WTC11 (cell line): Measurements from ENCODE around the gene ADAMTS5. TPM values are rescaled to one million over a fixed set of nuclear protein-coding genes. Genes with fewer than 3 reads are reported as not detected.

Source experiments
- ATAC-seq: fragments of 200-7000 bp; cut with Tn5 transposase; 2 replicates; pipeline ENCODE4 v1.10.0; 2021; ENCODE audit warnings: mild to moderate bottlenecking, moderate library complexity
- CTCF ChIA-PET: fragments of 300-600 bp; sonication (Branson Sonifier 250); formaldehyde crosslinking; loops from one replicate; lab custom pipeline; 2021; ENCODE audit warnings: antibody characterized with exemption; lab: Charles Lee
- POLR2A ChIA-PET: fragments of 350-600 bp; sonication (Branson Sonifier 250); formaldehyde crosslinking; loops from one replicate; lab custom pipeline; 2021; ENCODE audit warnings: antibody characterized with exemption; lab: Charles Lee
- DNase-seq: peaks from one replicate; pipeline ENCODE4 v3.0.0; 2021; ENCODE audit warnings: low spot score
- H3K27ac Mint-ChIP-seq: 2 replicates; pipeline ENCODE4 v1.8.0; 2021; ENCODE audit warnings: mixed read lengths
- H3K27me3 Mint-ChIP-seq: 2 replicates; pipeline ENCODE4 v1.8.0; 2021; ENCODE audit warnings: low read depth, mild to moderate bottlenecking, moderate library complexity, mixed read lengths
- H3K36me3 Mint-ChIP-seq: 2 replicates; pipeline ENCODE4 v1.8.0; 2021; ENCODE audit warnings: mixed read lengths
- H3K4me1 Mint-ChIP-seq: 2 replicates; pipeline ENCODE4 v1.8.0; 2022; ENCODE audit warnings: mixed read lengths
- H3K4me3 Mint-ChIP-seq: 2 replicates; pipeline ENCODE4 v1.8.0; 2021; ENCODE audit warnings: mild to moderate bottlenecking, moderate library complexity, mixed read lengths
- H3K9me3 Mint-ChIP-seq: 2 replicates; pipeline ENCODE4 v1.8.0; 2021; ENCODE audit warnings: mixed read lengths
- CBFB ChIP-seq: sonication (generic); formaldehyde crosslinking; IDR thresholded peaks from 2 replicates; pipeline ENCODE4 v1.8.1; 2022; ENCODE audit warnings: mild to moderate bottlenecking, low read depth, missing genetic modification reagents
- ELF4 ChIP-seq: sonication (generic); formaldehyde crosslinking; IDR thresholded peaks from 2 replicates; pipeline ENCODE4 v1.8.1; 2022; ENCODE audit warnings: low read depth, mild to moderate bottlenecking, moderate library complexity, missing genetic modification reagents
- GABPB1 ChIP-seq: sonication (generic); formaldehyde crosslinking; IDR thresholded peaks from 2 replicates; pipeline ENCODE4 v1.8.1; 2023; ENCODE audit warnings: mild to moderate bottlenecking, missing genetic modification reagents
- GTF2I ChIP-seq: fragments of 250-450 bp; sonication (Bioruptor Pico); conservative IDR thresholded peaks from 2 replicates; pipeline ENCODE4 v1.4.0; 2021; ENCODE audit warnings: mild to moderate bottlenecking
- NFYB ChIP-seq: sonication (generic); formaldehyde crosslinking; conservative IDR thresholded peaks from 2 replicates; pipeline ENCODE4 v1.8.0; 2022; ENCODE audit warnings: low read depth, missing genetic modification reagents
- OVOL2 ChIP-seq: fragments of 250-450 bp; sonication (Bioruptor Pico); IDR thresholded peaks from 2 replicates; pipeline ENCODE4 v1.9.0; 2021; ENCODE audit warnings: mild to moderate bottlenecking, borderline replicate concordance
- RORB ChIP-seq: fragments of 250-450 bp; sonication (Bioruptor Pico); IDR thresholded peaks from 2 replicates; pipeline ENCODE4 v1.9.0; 2021; ENCODE audit warnings: mild to moderate bottlenecking
- SMAD3 ChIP-seq: sonication (generic); formaldehyde crosslinking; IDR thresholded peaks from 2 replicates; pipeline ENCODE4 v1.8.0; 2022; ENCODE audit warnings: missing genetic modification reagents, mild to moderate bottlenecking, borderline replicate concordance
- SP1 ChIP-seq: sonication (generic); formaldehyde crosslinking; conservative IDR thresholded peaks from 2 replicates; pipeline ENCODE4 v1.8.1; 2022; ENCODE audit warnings: missing genetic modification reagents
- TCF7 ChIP-seq: sonication (generic); formaldehyde crosslinking; IDR thresholded peaks from 2 replicates; pipeline ENCODE4 v1.8.0; 2022; ENCODE audit warnings: mild to moderate bottlenecking, low read depth, missing genetic modification reagents, moderate library complexity
- TEAD4 ChIP-seq: sonication (generic); formaldehyde crosslinking; IDR thresholded peaks from 2 replicates; pipeline ENCODE4 v1.8.0; 2022; ENCODE audit warnings: mild to moderate bottlenecking, missing genetic modification reagents
- ZBTB21 ChIP-seq: sonication (generic); formaldehyde crosslinking; IDR thresholded peaks from 2 replicates; pipeline ENCODE4 v1.8.1; 2023; ENCODE audit warnings: mild to moderate bottlenecking, missing genetic modification reagents, borderline replicate concordance
- ZNF121 ChIP-seq: sonication (generic); formaldehyde crosslinking; IDR thresholded peaks from 2 replicates; pipeline ENCODE4 v1.8.0; 2023; ENCODE audit warnings: missing genetic modification reagents
- ZNF138 ChIP-seq: sonication (generic); formaldehyde crosslinking; conservative IDR thresholded peaks from 2 replicates; pipeline ENCODE4 v1.8.1; 2022; ENCODE audit warnings: mild to moderate bottlenecking, moderate library complexity, missing genetic modification reagents
- ZNF263 ChIP-seq: sonication (generic); formaldehyde crosslinking; IDR thresholded peaks from 2 replicates; pipeline ENCODE4 v1.8.1; 2022; ENCODE audit warnings: low read depth, mild to moderate bottlenecking, moderate library complexity, missing genetic modification reagents
- total RNA-seq: library from RNA; stranded (reverse); gene quantifications from 3 replicates; pipeline ENCODE4 v1.2.3, GENCODE V29; 2021
- TF ChIP-seq, protein P1 (sequence below): fragments of 250-450 bp; sonication (Bioruptor Pico); IDR thresholded peaks from 2 replicates; pipeline ENCODE4 v1.9.0; 2021; ENCODE audit warnings: mild to moderate bottlenecking
- TF ChIP-seq, protein P2 (sequence below): sonication (generic); formaldehyde crosslinking; conservative IDR thresholded peaks from 2 replicates; pipeline ENCODE4 v1.8.1; 2023; ENCODE audit warnings: mild to moderate bottlenecking, low read depth, missing genetic modification reagents, moderate library complexity
- TF ChIP-seq, protein P3 (sequence below): sonication (generic); formaldehyde crosslinking; IDR thresholded peaks from 2 replicates; pipeline ENCODE4 v1.8.1; 2023; ENCODE audit warnings: mild to moderate bottlenecking, missing genetic modification reagents
- TF ChIP-seq, protein P4 (sequence below): sonication (generic); formaldehyde crosslinking; IDR thresholded peaks from 2 replicates; pipeline ENCODE4 v1.8.0; 2022; ENCODE audit warnings: mild to moderate bottlenecking, missing genetic modification reagents
- TF ChIP-seq, protein P5 (sequence below): sonication (generic); formaldehyde crosslinking; IDR thresholded peaks from 2 replicates; pipeline ENCODE4 v1.8.1; 2022; ENCODE audit warnings: low read depth, mild to moderate bottlenecking, moderate library complexity, missing genetic modification reagents, borderline replicate concordance
- TF ChIP-seq, protein P6 (sequence below): sonication (generic); formaldehyde crosslinking; conservative IDR thresholded peaks from 2 replicates; pipeline ENCODE4 v1.8.1; 2022; ENCODE audit warnings: mild to moderate bottlenecking, missing genetic modification reagents
- TF ChIP-seq, protein P7 (sequence below): sonication (generic); formaldehyde crosslinking; IDR thresholded peaks from 2 replicates; pipeline ENCODE4 v1.8.1; 2022; ENCODE audit warnings: missing genetic modification reagents, borderline replicate concordance
- TF ChIP-seq, protein P8 (sequence below): sonication (generic); formaldehyde crosslinking; IDR thresholded peaks from 2 replicates; pipeline ENCODE4 v1.8.1; 2023; ENCODE audit warnings: mild to moderate bottlenecking, missing genetic modification reagents, moderate library complexity

Gene ADAMTS5
- total RNA-seq, 1 experiment from 2014 or later, result 1.6 TPM

DNA sequence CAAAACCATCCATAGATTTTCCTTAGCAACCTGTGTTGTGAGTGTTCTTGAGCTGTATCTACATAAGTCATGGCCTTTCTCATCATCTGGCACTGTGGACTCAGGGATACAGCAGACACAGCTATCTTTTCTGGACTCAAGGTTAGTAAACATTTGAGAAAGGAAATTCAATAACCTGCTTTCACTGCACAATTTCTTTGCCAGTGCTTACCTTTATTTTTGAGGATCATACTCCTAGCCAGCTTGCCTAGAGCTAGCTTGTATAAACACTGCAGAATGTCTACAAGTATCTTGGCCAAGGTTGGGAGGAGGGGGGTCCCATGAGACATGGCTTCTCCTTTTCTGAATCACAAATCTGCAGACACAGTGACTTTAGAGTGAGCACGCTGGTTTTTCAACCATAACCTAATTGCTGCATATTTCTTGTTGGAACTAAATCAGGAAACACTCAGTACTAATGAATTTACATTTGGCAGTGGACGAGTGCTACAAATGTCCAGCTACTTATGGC is 27.2 kb downstream of the ADAMTS5 start:
- H3K9me3 Mint-ChIP-seq, result no peaks in the 10 kb centered on the region
- peaks cover 8% of the 10 kb centered on the region for H3K27me3 Mint-ChIP-seq
- peaks cover 3% of the 10 kb centered on the region; the same call in 1 of the 2 replicates for H3K36me3 Mint-ChIP-seq
- H3K4me1 Mint-ChIP-seq, result peaks cover 4% of the 10 kb centered on the region; the same call in 1 of the 2 replicates
- CTCF ChIA-PET, result no interaction called here
- POLR2A ChIA-PET, result no interaction called here
- H3K27ac Mint-ChIP-seq, result no peak overlapping the region; the same call in 1 of the 2 replicates
- ATAC-seq (no peak), DNase-seq (no peak)
- no peak for TF ChIP-seq TCF7 (CRISPR knock-in tag)
- no peak for TF ChIP-seq SP1 (CRISPR knock-in tag)
- TF ChIP-seq, protein P1, sequence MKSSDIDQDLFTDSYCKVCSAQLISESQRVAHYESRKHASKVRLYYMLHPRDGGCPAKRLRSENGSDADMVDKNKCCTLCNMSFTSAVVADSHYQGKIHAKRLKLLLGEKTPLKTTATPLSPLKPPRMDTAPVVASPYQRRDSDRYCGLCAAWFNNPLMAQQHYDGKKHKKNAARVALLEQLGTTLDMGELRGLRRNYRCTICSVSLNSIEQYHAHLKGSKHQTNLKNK (CRISPR knock-in tag), result no peak
- TF ChIP-seq ELF4, result no peak
- TF ChIP-seq, protein P2, sequence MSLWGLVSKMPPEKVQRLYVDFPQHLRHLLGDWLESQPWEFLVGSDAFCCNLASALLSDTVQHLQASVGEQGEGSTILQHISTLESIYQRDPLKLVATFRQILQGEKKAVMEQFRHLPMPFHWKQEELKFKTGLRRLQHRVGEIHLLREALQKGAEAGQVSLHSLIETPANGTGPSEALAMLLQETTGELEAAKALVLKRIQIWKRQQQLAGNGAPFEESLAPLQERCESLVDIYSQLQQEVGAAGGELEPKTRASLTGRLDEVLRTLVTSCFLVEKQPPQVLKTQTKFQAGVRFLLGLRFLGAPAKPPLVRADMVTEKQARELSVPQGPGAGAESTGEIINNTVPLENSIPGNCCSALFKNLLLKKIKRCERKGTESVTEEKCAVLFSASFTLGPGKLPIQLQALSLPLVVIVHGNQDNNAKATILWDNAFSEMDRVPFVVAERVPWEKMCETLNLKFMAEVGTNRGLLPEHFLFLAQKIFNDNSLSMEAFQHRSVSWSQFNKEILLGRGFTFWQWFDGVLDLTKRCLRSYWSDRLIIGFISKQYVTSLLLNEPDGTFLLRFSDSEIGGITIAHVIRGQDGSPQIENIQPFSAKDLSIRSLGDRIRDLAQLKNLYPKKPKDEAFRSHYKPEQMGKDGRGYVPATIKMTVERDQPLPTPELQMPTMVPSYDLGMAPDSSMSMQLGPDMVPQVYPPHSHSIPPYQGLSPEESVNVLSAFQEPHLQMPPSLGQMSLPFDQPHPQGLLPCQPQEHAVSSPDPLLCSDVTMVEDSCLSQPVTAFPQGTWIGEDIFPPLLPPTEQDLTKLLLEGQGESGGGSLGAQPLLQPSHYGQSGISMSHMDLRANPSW, result no peak
- no peak for TF ChIP-seq ZNF263
- no peak for TF ChIP-seq NFYB (CRISPR knock-in tag)
- no peak for TF ChIP-seq GABPB1 (CRISPR knock-in tag)
- TF ChIP-seq CBFB (CRISPR knock-in tag), result no peak
- TF ChIP-seq TEAD4, result no peak
- TF ChIP-seq ZBTB21 (CRISPR knock-in tag), result no peak
- no peak for TF ChIP-seq SMAD3 (CRISPR knock-in tag)
- TF ChIP-seq, protein P3, sequence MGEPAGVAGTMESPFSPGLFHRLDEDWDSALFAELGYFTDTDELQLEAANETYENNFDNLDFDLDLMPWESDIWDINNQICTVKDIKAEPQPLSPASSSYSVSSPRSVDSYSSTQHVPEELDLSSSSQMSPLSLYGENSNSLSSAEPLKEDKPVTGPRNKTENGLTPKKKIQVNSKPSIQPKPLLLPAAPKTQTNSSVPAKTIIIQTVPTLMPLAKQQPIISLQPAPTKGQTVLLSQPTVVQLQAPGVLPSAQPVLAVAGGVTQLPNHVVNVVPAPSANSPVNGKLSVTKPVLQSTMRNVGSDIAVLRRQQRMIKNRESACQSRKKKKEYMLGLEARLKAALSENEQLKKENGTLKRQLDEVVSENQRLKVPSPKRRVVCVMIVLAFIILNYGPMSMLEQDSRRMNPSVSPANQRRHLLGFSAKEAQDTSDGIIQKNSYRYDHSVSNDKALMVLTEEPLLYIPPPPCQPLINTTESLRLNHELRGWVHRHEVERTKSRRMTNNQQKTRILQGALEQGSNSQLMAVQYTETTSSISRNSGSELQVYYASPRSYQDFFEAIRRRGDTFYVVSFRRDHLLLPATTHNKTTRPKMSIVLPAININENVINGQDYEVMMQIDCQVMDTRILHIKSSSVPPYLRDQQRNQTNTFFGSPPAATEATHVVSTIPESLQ (CRISPR knock-in tag), result no peak
- TF ChIP-seq, protein P4, sequence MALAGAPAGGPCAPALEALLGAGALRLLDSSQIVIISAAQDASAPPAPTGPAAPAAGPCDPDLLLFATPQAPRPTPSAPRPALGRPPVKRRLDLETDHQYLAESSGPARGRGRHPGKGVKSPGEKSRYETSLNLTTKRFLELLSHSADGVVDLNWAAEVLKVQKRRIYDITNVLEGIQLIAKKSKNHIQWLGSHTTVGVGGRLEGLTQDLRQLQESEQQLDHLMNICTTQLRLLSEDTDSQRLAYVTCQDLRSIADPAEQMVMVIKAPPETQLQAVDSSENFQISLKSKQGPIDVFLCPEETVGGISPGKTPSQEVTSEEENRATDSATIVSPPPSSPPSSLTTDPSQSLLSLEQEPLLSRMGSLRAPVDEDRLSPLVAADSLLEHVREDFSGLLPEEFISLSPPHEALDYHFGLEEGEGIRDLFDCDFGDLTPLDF (CRISPR knock-in tag), result no peak
- TF ChIP-seq OVOL2 (CRISPR knock-in tag), result no peak
- TF ChIP-seq, protein P5, sequence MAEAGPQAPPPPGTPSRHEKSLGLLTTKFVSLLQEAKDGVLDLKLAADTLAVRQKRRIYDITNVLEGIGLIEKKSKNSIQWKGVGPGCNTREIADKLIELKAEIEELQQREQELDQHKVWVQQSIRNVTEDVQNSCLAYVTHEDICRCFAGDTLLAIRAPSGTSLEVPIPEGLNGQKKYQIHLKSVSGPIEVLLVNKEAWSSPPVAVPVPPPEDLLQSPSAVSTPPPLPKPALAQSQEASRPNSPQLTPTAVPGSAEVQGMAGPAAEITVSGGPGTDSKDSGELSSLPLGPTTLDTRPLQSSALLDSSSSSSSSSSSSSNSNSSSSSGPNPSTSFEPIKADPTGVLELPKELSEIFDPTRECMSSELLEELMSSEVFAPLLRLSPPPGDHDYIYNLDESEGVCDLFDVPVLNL (CRISPR knock-in tag), result no peak
- TF ChIP-seq, protein P6, sequence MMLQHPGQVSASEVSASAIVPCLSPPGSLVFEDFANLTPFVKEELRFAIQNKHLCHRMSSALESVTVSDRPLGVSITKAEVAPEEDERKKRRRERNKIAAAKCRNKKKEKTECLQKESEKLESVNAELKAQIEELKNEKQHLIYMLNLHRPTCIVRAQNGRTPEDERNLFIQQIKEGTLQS (CRISPR knock-in tag), result no peak
- no peak overlapping the region for H3K4me3 Mint-ChIP-seq

DNA sequence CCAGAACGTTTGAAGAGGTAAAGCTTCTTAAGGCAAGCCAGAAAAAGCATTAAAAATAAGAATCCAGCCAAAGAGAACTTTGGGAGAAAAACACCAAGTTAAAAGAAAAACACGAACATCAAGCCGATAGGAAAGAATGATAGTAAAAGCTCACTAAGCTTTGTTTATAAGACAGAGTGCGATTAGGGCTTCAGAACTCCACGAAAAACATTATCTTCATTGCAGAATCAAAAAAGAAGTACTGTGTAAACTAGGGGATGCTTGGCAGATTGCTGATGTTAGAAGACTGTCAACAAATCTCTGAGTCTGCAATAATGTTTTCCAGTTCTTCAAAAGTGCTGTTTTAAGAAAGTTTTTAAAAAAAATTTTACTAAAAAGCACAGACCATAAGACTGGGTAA is 30.2 kb downstream of the ADAMTS5 start:
- CTCF ChIA-PET, result interaction anchor here (2.1 kb wide), 1 partner anchor 25 kb away, joined by 7 read pairs; no protein-coding TSS in a partner anchor
- Mint-ChIP-seq H3K27me3 (no peaks in the 10 kb centered on the region), H3K4me3 (no peak overlapping the region), H3K36me3 (no peaks in the 10 kb centered on the region), H3K4me1 (peaks cover 4% of the 10 kb centered on the region; the same call in 1 of the 2 replicates), H3K9me3 (no peaks in the 10 kb centered on the region), H3K27ac (no peak overlapping the region)
- POLR2A ChIA-PET, result no interaction called here
- no peak for DNase-seq
- ATAC-seq, result no peak
- TF ChIP-seq, protein P7, sequence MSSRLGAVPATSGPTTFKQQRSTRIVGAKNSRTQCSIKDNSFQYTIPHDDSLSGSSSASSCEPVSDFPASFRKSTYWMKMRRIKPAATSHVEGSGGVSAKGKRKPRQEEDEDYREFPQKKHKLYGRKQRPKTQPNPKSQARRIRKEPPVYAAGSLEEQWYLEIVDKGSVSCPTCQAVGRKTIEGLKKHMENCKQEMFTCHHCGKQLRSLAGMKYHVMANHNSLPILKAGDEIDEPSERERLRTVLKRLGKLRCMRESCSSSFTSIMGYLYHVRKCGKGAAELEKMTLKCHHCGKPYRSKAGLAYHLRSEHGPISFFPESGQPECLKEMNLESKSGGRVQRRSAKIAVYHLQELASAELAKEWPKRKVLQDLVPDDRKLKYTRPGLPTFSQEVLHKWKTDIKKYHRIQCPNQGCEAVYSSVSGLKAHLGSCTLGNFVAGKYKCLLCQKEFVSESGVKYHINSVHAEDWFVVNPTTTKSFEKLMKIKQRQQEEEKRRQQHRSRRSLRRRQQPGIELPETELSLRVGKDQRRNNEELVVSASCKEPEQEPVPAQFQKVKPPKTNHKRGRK, result no peak
- TF ChIP-seq ZNF138 (CRISPR knock-in tag), result no peak
- TF ChIP-seq, protein P2, result no peak
- no peak for TF ChIP-seq ZNF121 (CRISPR knock-in tag)
- TF ChIP-seq GTF2I (CRISPR knock-in tag), result no peak
- TF ChIP-seq, protein P8, sequence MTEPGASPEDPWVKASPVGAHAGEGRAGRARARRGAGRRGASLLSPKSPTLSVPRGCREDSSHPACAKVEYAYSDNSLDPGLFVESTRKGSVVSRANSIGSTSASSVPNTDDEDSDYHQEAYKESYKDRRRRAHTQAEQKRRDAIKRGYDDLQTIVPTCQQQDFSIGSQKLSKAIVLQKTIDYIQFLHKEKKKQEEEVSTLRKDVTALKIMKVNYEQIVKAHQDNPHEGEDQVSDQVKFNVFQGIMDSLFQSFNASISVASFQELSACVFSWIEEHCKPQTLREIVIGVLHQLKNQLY (CRISPR knock-in tag), result no peak
- no peak for TF ChIP-seq RORB
